Nephron (organoid): Measurements from ENCODE around the gene ASTN2.

Source experiments
- H3K27ac Mint-ChIP-seq, 3 experiments: 2 replicates each; pipeline ENCODE4 v1.8.0; 2020; ENCODE audit warnings: mixed read lengths in 3 of 3, mild to moderate bottlenecking in 2 of 3, moderate library complexity in 1 of 3
- H3K27me3 Mint-ChIP-seq: 2 replicates; pipeline ENCODE4 v1.8.0; 2021; ENCODE audit warnings: low read depth, mild to moderate bottlenecking, moderate library complexity, mixed read lengths
- H3K36me3 Mint-ChIP-seq: 2 replicates; pipeline ENCODE4 v1.8.0; 2020; ENCODE audit warnings: low read depth, mixed read lengths
- H3K4me1 Mint-ChIP-seq: 2 replicates; pipeline ENCODE4 v1.8.0; 2020; ENCODE audit warnings: mixed read lengths
- H3K4me3 Mint-ChIP-seq, 3 experiments: 2 replicates each; pipeline ENCODE4 v1.8.0; 2020; ENCODE audit warnings: mild to moderate bottlenecking in 3 of 3, mixed read lengths in 3 of 3, moderate library complexity in 2 of 3
- H3K9me3 Mint-ChIP-seq: 2 replicates; pipeline ENCODE4 v1.8.0; 2020; ENCODE audit warnings: mixed read lengths
- TF ChIP-seq, protein P1 (sequence below), 3 experiments: fragments of 200-600 bp; sonication (generic); IDR thresholded peaks; one replicate each; pipeline ENCODE4 v1.5.0; 2021; ENCODE audit warnings: antibody characterized with exemption in 3 of 3; ENCODE audit not compliant: unreplicated experiment in 3 of 3

Gene ASTN2

DNA sequence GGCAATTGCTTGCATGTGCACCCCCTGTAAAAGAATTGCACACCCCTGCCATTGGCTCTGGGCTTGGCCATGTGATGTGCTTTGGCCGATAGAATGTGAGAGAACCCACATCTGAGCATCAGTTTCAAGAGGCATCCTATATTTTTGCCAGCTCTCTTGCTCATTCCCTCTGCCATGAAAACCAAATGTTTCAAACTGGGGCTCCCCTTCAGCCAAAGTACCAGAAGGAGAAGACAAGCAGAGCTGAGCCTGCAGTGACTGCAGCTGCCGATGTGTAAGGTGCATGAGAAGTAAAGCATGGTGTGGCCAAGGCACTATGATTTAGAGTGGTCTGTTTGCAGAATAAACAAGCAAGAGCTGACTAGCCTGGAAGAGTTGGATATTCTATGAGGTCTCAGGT is 132.3 kb downstream of the ASTN2 start:
- no peak overlapping the region for H3K4me3 Mint-ChIP-seq
- no peak overlapping the region for H3K27ac Mint-ChIP-seq
- no peaks in the 10 kb centered on the region for H3K36me3 Mint-ChIP-seq
- TF ChIP-seq, protein P1, sequence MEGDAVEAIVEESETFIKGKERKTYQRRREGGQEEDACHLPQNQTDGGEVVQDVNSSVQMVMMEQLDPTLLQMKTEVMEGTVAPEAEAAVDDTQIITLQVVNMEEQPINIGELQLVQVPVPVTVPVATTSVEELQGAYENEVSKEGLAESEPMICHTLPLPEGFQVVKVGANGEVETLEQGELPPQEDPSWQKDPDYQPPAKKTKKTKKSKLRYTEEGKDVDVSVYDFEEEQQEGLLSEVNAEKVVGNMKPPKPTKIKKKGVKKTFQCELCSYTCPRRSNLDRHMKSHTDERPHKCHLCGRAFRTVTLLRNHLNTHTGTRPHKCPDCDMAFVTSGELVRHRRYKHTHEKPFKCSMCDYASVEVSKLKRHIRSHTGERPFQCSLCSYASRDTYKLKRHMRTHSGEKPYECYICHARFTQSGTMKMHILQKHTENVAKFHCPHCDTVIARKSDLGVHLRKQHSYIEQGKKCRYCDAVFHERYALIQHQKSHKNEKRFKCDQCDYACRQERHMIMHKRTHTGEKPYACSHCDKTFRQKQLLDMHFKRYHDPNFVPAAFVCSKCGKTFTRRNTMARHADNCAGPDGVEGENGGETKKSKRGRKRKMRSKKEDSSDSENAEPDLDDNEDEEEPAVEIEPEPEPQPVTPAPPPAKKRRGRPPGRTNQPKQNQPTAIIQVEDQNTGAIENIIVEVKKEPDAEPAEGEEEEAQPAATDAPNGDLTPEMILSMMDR (IDR thresholded peaks at IDR 0.05; ENCODE audit: unreplicated experiment in 3 of 3): no peak
- H3K27me3 Mint-ChIP-seq: peaks cover 9% of the 10 kb centered on the region
- no peaks in the 10 kb centered on the region for H3K9me3 Mint-ChIP-seq
- H3K4me1 Mint-ChIP-seq: no peaks in the 10 kb centered on the region

DNA sequence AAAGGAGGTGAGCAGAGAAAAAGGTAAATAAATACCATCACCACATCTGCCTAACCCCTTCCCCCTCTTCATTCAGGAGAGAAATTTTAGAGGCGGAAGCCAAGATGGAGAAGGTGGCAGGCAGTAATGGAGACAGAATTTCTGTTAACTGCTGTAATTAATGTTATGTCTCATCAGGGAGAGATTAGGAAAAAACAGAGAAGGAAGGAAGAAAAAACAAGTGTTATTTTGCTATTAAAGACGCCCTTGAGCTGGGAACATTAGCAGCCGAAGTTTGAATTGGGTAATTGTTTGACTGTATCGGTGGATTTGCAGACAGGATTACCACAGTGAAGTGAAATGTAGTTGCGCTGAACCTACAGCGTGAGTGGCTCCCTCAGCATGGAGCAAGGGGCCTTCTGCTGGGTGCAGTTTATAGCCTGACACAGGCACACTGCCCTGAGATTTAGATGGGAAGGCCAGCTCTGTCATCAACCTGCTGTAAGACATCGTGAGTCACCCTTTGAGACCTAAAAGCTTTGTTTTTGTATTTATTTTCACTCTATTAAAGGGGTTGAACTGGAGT is 136.3 kb downstream of the ASTN2 start:
- Mint-ChIP-seq H3K9me3 (no peaks in the 10 kb centered on the region), H3K27me3 (peaks cover 9% of the 10 kb centered on the region), H3K36me3 (no peaks in the 10 kb centered on the region), H3K27ac (no peak overlapping the region), H3K4me3 (no peak overlapping the region), H3K4me1 (no peaks in the 10 kb centered on the region)
- TF ChIP-seq, protein P1 (IDR thresholded peaks at IDR 0.05; ENCODE audit: unreplicated experiment in 3 of 3): no peak

DNA sequence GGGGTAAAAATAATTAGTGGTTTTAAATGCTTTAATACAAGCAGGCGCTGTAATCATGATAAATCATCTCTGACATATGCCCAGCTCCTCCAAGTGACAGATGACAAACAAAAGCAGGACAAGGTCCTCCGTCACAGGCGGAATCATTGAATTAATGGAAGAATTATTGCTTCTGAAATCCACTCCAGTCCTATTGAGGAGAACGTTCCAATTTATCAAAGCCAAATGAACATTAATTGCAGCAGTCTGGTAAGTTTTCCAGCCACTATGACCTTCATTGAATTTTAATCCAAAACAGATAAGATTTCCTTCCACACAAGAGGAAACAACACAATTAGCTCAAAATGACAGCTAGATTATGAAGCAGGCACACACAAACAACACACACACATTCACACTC is 136.8 kb downstream of the ASTN2 start:
- Mint-ChIP-seq H3K4me3 (no peak overlapping the region), H3K4me1 (no peaks in the 10 kb centered on the region), H3K27me3 (peaks cover 9% of the 10 kb centered on the region)

DNA sequence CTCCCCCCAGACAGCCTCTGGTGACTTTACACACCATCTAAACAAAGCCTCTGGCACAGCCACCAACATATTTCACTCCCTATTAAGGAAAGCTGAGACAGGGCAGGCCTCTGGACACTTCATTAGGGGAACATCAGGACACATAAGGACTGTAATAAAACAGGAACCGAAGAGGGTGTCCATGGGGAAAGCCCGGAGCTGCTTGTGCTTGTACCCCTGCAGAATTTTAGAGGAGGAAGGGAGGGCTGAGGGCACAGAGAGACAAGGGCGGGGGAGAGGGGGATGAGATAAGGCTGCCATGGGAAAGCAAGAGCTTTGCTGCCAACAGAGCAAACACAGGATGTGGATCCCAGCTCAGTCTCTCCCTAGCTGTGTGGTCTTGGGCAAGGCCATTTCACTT is 138.4 kb downstream of the ASTN2 start:
- Mint-ChIP-seq H3K27ac (no peak overlapping the region), H3K36me3 (no peaks in the 10 kb centered on the region), H3K9me3 (no peaks in the 10 kb centered on the region), H3K4me3 (no peak overlapping the region), H3K4me1 (no peaks in the 10 kb centered on the region), H3K27me3 (peaks cover 4% of the 10 kb centered on the region)
- TF ChIP-seq, protein P1 (IDR thresholded peaks at IDR 0.05; ENCODE audit: unreplicated experiment in 3 of 3): no peak

More for the DNA sequence above, 136.8 kb downstream of the ASTN2 start:
- H3K9me3 Mint-ChIP-seq: no peaks in the 10 kb centered on the region
- H3K27ac Mint-ChIP-seq: no peak overlapping the region
- TF ChIP-seq, protein P1 (IDR thresholded peaks at IDR 0.05; ENCODE audit: unreplicated experiment in 3 of 3): no peak
- H3K36me3 Mint-ChIP-seq: no peaks in the 10 kb centered on the region

GRCh38 chr9:117273612-117274011 is 141.2 kb downstream of the ASTN2 start:
- Mint-ChIP-seq H3K27ac (no peak overlapping the region), H3K27me3 (no peaks in the 10 kb centered on the region), H3K4me1 (no peaks in the 10 kb centered on the region), H3K4me3 (no peak overlapping the region), H3K36me3 (no peaks in the 10 kb centered on the region), H3K9me3 (no peaks in the 10 kb centered on the region)
- TF ChIP-seq, protein P1 (IDR thresholded peaks at IDR 0.05; ENCODE audit: unreplicated experiment in 3 of 3): no peak

DNA sequence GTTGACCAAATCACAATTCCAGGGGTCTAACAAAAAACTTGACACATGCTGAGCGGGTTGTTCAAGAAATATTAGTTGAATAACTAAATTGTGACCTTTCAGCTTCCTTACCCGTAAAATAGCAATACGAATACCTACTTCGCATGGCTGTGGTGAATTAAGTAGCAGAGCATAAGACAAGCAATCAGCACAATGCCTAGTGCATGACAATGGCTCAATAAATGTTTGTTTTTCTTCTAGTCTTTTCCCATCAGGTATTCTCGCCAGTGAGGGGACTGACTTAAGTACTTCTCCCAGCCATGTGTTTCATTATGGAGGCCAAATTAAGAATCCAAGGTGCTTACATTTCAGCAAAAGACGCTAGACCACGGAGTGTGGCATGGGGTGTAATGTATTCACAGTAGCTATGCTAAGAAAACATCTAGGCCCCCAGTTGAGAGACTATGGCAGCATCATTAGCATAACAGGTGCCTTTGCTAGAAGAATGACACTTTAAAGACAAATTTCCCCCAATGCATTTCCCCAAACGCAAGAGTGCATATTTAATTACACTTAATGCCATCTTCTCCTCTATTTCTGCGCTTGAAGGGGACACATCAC is 145.9 kb downstream of the ASTN2 start:
- Mint-ChIP-seq H3K9me3 (no peaks in the 10 kb centered on the region), H3K4me1 (no peaks in the 10 kb centered on the region), H3K36me3 (no peaks in the 10 kb centered on the region), H3K27me3 (no peaks in the 10 kb centered on the region), H3K27ac (no peak overlapping the region), H3K4me3 (no peak overlapping the region)
- TF ChIP-seq, protein P1 (IDR thresholded peaks at IDR 0.05; ENCODE audit: unreplicated experiment in 3 of 3): no peak
